K562 (cell line): Measurements from ENCODE around the gene AP2S1. TPM values are rescaled to one million over a fixed set of nuclear protein-coding genes. Genes with fewer than 3 reads are reported as not detected.

Source experiments
- ATAC-seq: fragments of 200-7000 bp; cut with Tn5 transposase; 3 replicates; pipeline ENCODE4 v1.9.1; 2020; ENCODE audit warnings: moderate library complexity
- BruUV-seq: library from RNA; stranded (reverse); fragments of 400-500 nt; replicated peaks from 2 replicates; lab custom pipeline; 2021; lab: Mats Ljungman, UMichigan
- CTCF ChIA-PET: fragments of 300-600 bp; formaldehyde crosslinking; extraction: SDS; loops from one replicate; lab custom pipeline; 2021; ENCODE audit warnings: low intra/inter-chr PET ratio; lab: Yijun Ruan, JAX
- POLR2A ChIA-PET: fragments of 300-600, 350-650 bp; sonication (Branson Sonifier 250); formaldehyde crosslinking; extraction: SDS; loops from one replicate; lab custom pipeline; 2021; ENCODE audit warnings: antibody characterized with exemption, inconsistent platforms; lab: Yijun Ruan, JAX
- DNase-seq, 4 experiments: peaks; one replicate each; pipeline versions ENCODE4 v3.0.0 to v3.0.0-alpha.2; 2011 to 2018; ENCODE audit warnings: low spot score in 3 of 4, mixed read lengths in 3 of 4; ENCODE audit errors: extremely low read depth in 1 of 4
- FAIRE-seq: peaks from 2 replicates; lab custom pipeline; 2011; peaks lifted over from hg19 to GRCh38; lab: Jason Lieb, UNC
- H2AFZ ChIP-seq: 2 replicates; pipeline ENCODE4 v1.6.0; 2011; ENCODE audit warnings: low read depth, low read length, control low read depth, inconsistent platforms
- H3K27ac ChIP-seq: fragments of 200-600 bp; 3 replicates; pipeline ENCODE4 v1.8.0; 2011; ENCODE audit warnings: low read depth, mild to moderate bottlenecking, control low read depth, inconsistent platforms, low read length, moderate library complexity, mixed read lengths; ENCODE audit errors: extremely low read depth
- H3K27me3 ChIP-seq, 2 experiments: fragments of 300-600 bp in 1 of 2; 2 replicates in 1 of 2; 3 replicates in 1 of 2; pipeline versions ENCODE4 v1.6.0 to v1.8.0; 2011; ENCODE audit warnings: inconsistent platforms in 2 of 2, low read length in 2 of 2, mild to moderate bottlenecking in 1 of 2, mixed read lengths in 1 of 2, moderate library complexity in 1 of 2; ENCODE audit not compliant: control insufficient read depth in 2 of 2, insufficient read depth in 2 of 2
- H3K36me3 ChIP-seq: fragments of 300-600 bp; 3 replicates; pipeline ENCODE4 v1.8.0; 2011; ENCODE audit warnings: mild to moderate bottlenecking, low read length, inconsistent platforms; ENCODE audit not compliant: control insufficient read depth, insufficient read depth
- H3K4me1 ChIP-seq, 2 experiments: fragments of 200-600 bp in 1 of 2; replicated peaks in 1 of 2; 2 replicates in 1 of 2; 3 replicates in 1 of 2; pipeline versions ENCODE4 v1.5.1 to v1.8.0; 2011; ENCODE audit warnings: inconsistent platforms in 2 of 2, low read length in 2 of 2, mild to moderate bottlenecking in 1 of 2, mixed read lengths in 1 of 2, moderate library complexity in 1 of 2; ENCODE audit not compliant: control insufficient read depth in 2 of 2, insufficient read depth in 2 of 2
- H3K4me2 ChIP-seq: 2 replicates; pipeline ENCODE4 v1.6.1; 2011; ENCODE audit warnings: low read length, control low read depth, inconsistent platforms, mixed read lengths; ENCODE audit not compliant: insufficient read depth
- H3K4me3 ChIP-seq: fragments of 200-600 bp; sonication (generic), shearing (Covaris generic); 2 replicates; pipeline ENCODE4 v1.5.1; 2016; ENCODE audit warnings: control low read depth, inconsistent platforms
- H3K79me2 ChIP-seq: fragments of 200-600 bp; 3 replicates; pipeline ENCODE4 v1.8.0; 2011; ENCODE audit warnings: low read length, inconsistent platforms; ENCODE audit not compliant: control insufficient read depth, insufficient read depth
- H3K9ac ChIP-seq, 2 experiments: 2 replicates each; pipeline versions ENCODE4 v1.6.0 to v1.6.1; 2011; ENCODE audit warnings: low read depth in 2 of 2, low read length in 2 of 2, control low read depth in 1 of 2, inconsistent platforms in 1 of 2, mild to moderate bottlenecking in 1 of 2, mixed read lengths in 1 of 2; ENCODE audit not compliant: insufficient read depth in 1 of 2
- H3K9me1 ChIP-seq: one replicate; pipeline ENCODE4 v1.6.0; 2011; ENCODE audit warnings: inconsistent platforms, mild to moderate bottlenecking, low read length, moderate library complexity; ENCODE audit not compliant: control insufficient read depth, insufficient read depth
- H3K9me3 ChIP-seq: replicated peaks from 2 replicates; pipeline ENCODE4 v1.5.1; 2011; ENCODE audit warnings: low read depth, low read length, inconsistent platforms; ENCODE audit not compliant: control insufficient read depth, insufficient read depth
- H4K20me1 ChIP-seq: replicated peaks from 2 replicates; pipeline ENCODE4 v1.6.1; 2011; ENCODE audit warnings: low read length, inconsistent platforms, mixed read lengths; ENCODE audit not compliant: control insufficient read depth, insufficient read depth
- ARID1B ChIP-seq: fragments of 450-650 bp; IDR thresholded peaks from 2 replicates; pipeline ENCODE4 v1.6.1; 2016; ENCODE audit warnings: antibody characterized with exemption, mild to moderate bottlenecking, inconsistent platforms
- BACH1 ChIP-seq: fragments of 200-800 bp; sonication (Bioruptor generic); IDR thresholded peaks from 2 replicates; pipeline ENCODE4 v1.6.1; 2016; ENCODE audit warnings: missing genetic modification characterization, missing compliant biosample characterization
- BRD4 ChIP-seq: fragments of 200-600 bp; sonication (generic); IDR thresholded peaks from 2 replicates; pipeline ENCODE4 v1.6.1; 2017; ENCODE audit warnings: inconsistent platforms
- CEBPG ChIP-seq, 3 experiments: fragments of 200-800 bp in 1 of 3; sonication (Bioruptor generic) in 1 of 3; sonication (generic) in 1 of 3; formaldehyde crosslinking in 1 of 3; IDR thresholded peaks in 2 of 3; conservative IDR thresholded peaks in 1 of 3; 2 replicates each; pipeline versions ENCODE4 v1.6.1 to v1.8.0; 2016 to 2022; ENCODE audit warnings: missing compliant biosample characterization in 2 of 3, missing genetic modification characterization in 2 of 3, mild to moderate bottlenecking in 1 of 3, missing genetic modification reagents in 1 of 3
- HCFC1 ChIP-seq: IDR thresholded peaks from 2 replicates; pipeline ENCODE4 v1.6.1; 2012; ENCODE audit warnings: low read depth, low read length, improper control_type of control experiment
- HDGF ChIP-seq: fragments of 450-650 bp; IDR thresholded peaks from 2 replicates; pipeline ENCODE4 v1.6.1; 2016
- LARP7 ChIP-seq: fragments of 450-650 bp; IDR thresholded peaks from 2 replicates; pipeline ENCODE4 v1.6.1; 2016
- MYNN ChIP-seq, 2 experiments: sonication (generic); formaldehyde crosslinking in 1 of 2; IDR thresholded peaks; 2 replicates each; pipeline versions ENCODE4 v1.5.0 to v1.6.1; 2016 to 2020; ENCODE audit warnings: antibody characterized with exemption in 1 of 2, missing genetic modification reagents in 1 of 2
- PRDM10 ChIP-seq: fragments of 450-650 bp; IDR thresholded peaks from 2 replicates; pipeline ENCODE4 v1.6.1; 2018; ENCODE audit not compliant: partially characterized antibody
- SP2 ChIP-seq: IDR thresholded peaks from 2 replicates; pipeline ENCODE4 v1.6.1; 2011; ENCODE audit warnings: mild to moderate bottlenecking, low read depth, low read length, moderate library complexity; ENCODE audit not compliant: poor library complexity, severe bottlenecking; ENCODE audit errors: extremely low read depth
- TCF7 ChIP-seq: sonication (generic); IDR thresholded peaks from 2 replicates; pipeline ENCODE4 v1.6.1; 2016; ENCODE audit warnings: antibody characterized with exemption, borderline replicate concordance
- TCF7L2 ChIP-seq: fragments of 150-350 bp; IDR thresholded peaks from 2 replicates; pipeline ENCODE4 v1.6.1; 2016; ENCODE audit warnings: low read depth, mild to moderate bottlenecking, low read length, moderate library complexity
- ZNF354B ChIP-seq: fragments of 250-450 bp; sonication (Bioruptor Pico); IDR thresholded peaks from 2 replicates; pipeline ENCODE4 v1.4.0; 2020
- ZNF551 ChIP-seq: fragments of 250-450 bp; sonication (Bioruptor Pico); IDR thresholded peaks from 2 replicates; pipeline ENCODE4 v1.5.0; 2021; ENCODE audit warnings: mild to moderate bottlenecking, moderate library complexity
- ZNF584 ChIP-seq: fragments of 200-800 bp; sonication (Bioruptor generic); IDR thresholded peaks from 2 replicates; pipeline ENCODE4 v1.6.1; 2016; ENCODE audit warnings: low read depth, mild to moderate bottlenecking, missing genetic modification characterization, missing compliant biosample characterization
- ZNF696 ChIP-seq: fragments of 250-450 bp; sonication (Bioruptor Pico); conservative IDR thresholded peaks from 2 replicates; pipeline ENCODE4 v1.4.0; 2020; ENCODE audit warnings: mild to moderate bottlenecking, moderate library complexity
- WGBS: fragments of 100-300 bp; shearing (Covaris generic); methylation state at CpG from one replicate; pipeline ENCODE4 v1.1.6; 2016; ENCODE audit warnings: low coverage, mixed read lengths; ENCODE audit not compliant: insufficient coverage; ENCODE audit errors: missing lambda C conversion rate; 5-methylcytosine and 5-hydroxymethylcytosine counted together
- in situ Hi-C: fragments of 300-500 bp; cut with MboI; formaldehyde crosslinking; loops from 4 replicates; pipeline ENCODE4 v1.15.0; 2018; ENCODE audit warnings: inconsistent platforms, mixed read lengths
- intact Hi-C: fragments of 100-400 bp; cut with micrococcal nuclease; formaldehyde crosslinking; loops from 2 replicates; pipeline ENCODE4 v1.14.2; 2022
- polyA plus RNA-seq, 8 experiments: library from polyadenylated mRNA; depleted of rRNA in 4 of 8; stranded (reverse) in 5 of 8; unstranded in 3 of 8; fragments of >200 nt; fragmentation: Nextera tagmentation in 2 of 8; fragmentation: Illumina TruSeq in 1 of 8; extraction: Ambion mirVana in 2 of 8; extraction: Trizol in 1 of 8; gene quantifications; 2 replicates each; pipeline versions ENCODE4 v1.2.1 to v1.2.3, GENCODE V29; 2011 to 2014; ENCODE audit warnings: inconsistent platforms in 1 of 8, missing spikeins in 1 of 8
- total RNA-seq, 7 experiments: library from RNA; depleted of rRNA in 6 of 7; stranded (reverse); fragments of >200 nt in 6 of 7; fragmentation: Illumina TruSeq in 2 of 7; extraction: Trizol in 2 of 7; gene quantifications; 2 replicates each; pipeline versions ENCODE4 v1.2.1 to v1.2.3, GENCODE V29; 2011 to 2021; ENCODE audit warnings: low replicate concordance in 1 of 7
- TF ChIP-seq, protein P1 (sequence below): fragments of 250-450 bp; sonication (Bioruptor Pico); IDR thresholded peaks from 2 replicates; pipeline ENCODE4 v1.5.0; 2021
- TF ChIP-seq, protein P2 (sequence below), 3 experiments: fragments of 200-800 bp in 1 of 3; sonication (Bioruptor generic) in 1 of 3; sonication (generic) in 1 of 3; formaldehyde crosslinking in 1 of 3; IDR thresholded peaks; 2 replicates each; pipeline versions ENCODE4 v1.6.1 to v1.8.0; 2016 to 2022; ENCODE audit warnings: mild to moderate bottlenecking in 2 of 3, missing compliant biosample characterization in 2 of 3, missing genetic modification characterization in 2 of 3, missing genetic modification reagents in 1 of 3

AP2S1 gene
- total and polyA plus RNA-seq, 9 of the 15 experiments (the other 6 are each of a cell fraction or from before 2014, with no cell fraction given) = 32.4 to 294 (median 136) TPM

GRCh38 chr19:46828484-46828883, 22.2 kb downstream of the AP2S1 start (continued):
- TF ChIP-seq PRDM10 = no peak
- TF ChIP-seq MYNN (IDR thresholded peaks at IDR 0.05) = no peak
- TF ChIP-seq MYNN (CRISPR knock-in tag; IDR thresholded peaks at IDR 0.05) = no peak
- TF ChIP-seq, protein P1, sequence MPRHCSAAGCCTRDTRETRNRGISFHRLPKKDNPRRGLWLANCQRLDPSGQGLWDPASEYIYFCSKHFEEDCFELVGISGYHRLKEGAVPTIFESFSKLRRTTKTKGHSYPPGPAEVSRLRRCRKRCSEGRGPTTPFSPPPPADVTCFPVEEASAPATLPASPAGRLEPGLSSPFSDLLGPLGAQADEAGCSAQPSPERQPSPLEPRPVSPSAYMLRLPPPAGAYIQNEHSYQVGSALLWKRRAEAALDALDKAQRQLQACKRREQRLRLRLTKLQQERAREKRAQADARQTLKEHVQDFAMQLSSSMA = no peak
- no peak for TF ChIP-seq BRD4
- TF ChIP-seq ARID1B = no peak
- TF ChIP-seq ZNF696 = no peak
- no peak for TF ChIP-seq TCF7
- no peak for TF ChIP-seq LARP7

DNA sequence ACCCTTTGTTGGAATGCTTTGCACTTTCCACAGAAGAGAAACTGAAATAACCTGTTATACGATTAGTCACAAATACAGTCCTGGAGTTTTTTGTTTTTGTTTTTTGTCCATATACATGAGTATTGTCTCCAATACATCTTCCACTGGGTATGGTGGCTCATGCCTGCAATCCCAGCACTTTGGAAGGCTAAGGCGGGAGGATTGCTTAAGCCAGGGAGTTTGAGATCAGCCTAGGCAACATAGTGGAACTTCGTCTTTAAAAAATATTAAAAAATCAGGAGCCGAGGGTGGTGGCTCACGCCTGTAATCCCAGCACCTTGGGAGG, 25.0 kb downstream of the AP2S1 start:
- in situ Hi-C loops = no loop called here
- POLR2A ChIA-PET = interaction anchor here (0.7 to 1.5 kb wide), 4 partner anchors 8 to 41 kb away, joined by 3 to 7 read pairs (median 4); partner anchors contain the start of gene SLC1A5
- TF ChIP-seq TCF7L2 (no peak), ZNF584 (no peak), CEBPG (CRISPR knock-in tag; IDR thresholded peaks at IDR 0.05) (no peak), CEBPG (tag; conservative IDR thresholded peaks at IDR 0.05 in 1 of 2, IDR thresholded peaks at IDR 0.05 in 1 of 2) (no peak), HDGF (no peak), SP2 (no peak), ZNF551 (CRISPR knock-in tag) (no peak), BACH1 (tag) (no peak), HCFC1 (no peak), ZNF354B (CRISPR knock-in tag) (no peak)
- TF ChIP-seq, protein P2, sequence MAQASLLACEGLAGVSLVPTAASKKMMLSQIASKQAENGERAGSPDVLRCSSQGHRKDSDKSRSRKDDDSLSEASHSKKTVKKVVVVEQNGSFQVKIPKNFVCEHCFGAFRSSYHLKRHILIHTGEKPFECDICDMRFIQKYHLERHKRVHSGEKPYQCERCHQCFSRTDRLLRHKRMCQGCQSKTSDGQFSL (CRISPR knock-in tag; IDR thresholded peaks at IDR 0.05) = no peak
- TF ChIP-seq, protein P2 (tag; IDR thresholded peaks at IDR 0.05) = no peak

More for the DNA sequence above, 25.0 kb downstream of the AP2S1 start:
- intact Hi-C loops = loop anchor here (5.0 kb wide), 2 partner anchors 38 to 68 kb away; partner anchors contain the start of gene SLC1A5
- H3K27me3 ChIP-seq = no peaks in the 10 kb centered on the region
- H3K4me3 ChIP-seq = no peak overlapping the region
- H3K4me2 ChIP-seq = no peak overlapping the region
- H3K4me1 ChIP-seq = peaks cover 0 to 19% of the 10 kb centered on the region in 2 experiments; a peak in 4 of 5 replicates
- no peaks in the 10 kb centered on the region for H4K20me1 ChIP-seq
- ATAC-seq (no peak), DNase-seq (no peak), FAIRE-seq (no peak)
- no peaks in the 10 kb centered on the region for H3K79me2 ChIP-seq
- no peaks in the 10 kb centered on the region for H3K9me1 ChIP-seq
- no peaks in the 10 kb centered on the region for H3K9me3 ChIP-seq
- H3K27ac ChIP-seq = no peak overlapping the region
- H3K36me3 ChIP-seq = no peaks in the 10 kb centered on the region
- CTCF ChIA-PET = interaction anchor here (0.6 to 1.1 kb wide), 4 partner anchors 15 to 177 kb away, joined by 3 read pairs; no protein-coding TSS in a partner anchor
- BruUV-seq = no TSS peak
- 44% methylated on average over 5 of the region's 5 CpGs for WGBS
- H3K9ac ChIP-seq = no peak overlapping the region
- no peak overlapping the region for H2AFZ ChIP-seq
